K562 (cell line): ENCODE measurements around the gene EMILIN1. TPM values are rescaled to one million over a fixed set of nuclear protein-coding genes. Genes with fewer than 3 reads are reported as not detected.
A peak's percentile ranks its signal among the peaks of the same experiment; 100 is the strongest.

Experiments
- CBFB ChIP-seq: sonication (generic); formaldehyde crosslinking; IDR thresholded peaks from 2 replicates; pipeline ENCODE4 v1.4.0; 2020; ENCODE audit warnings: mild to moderate bottlenecking, missing genetic modification reagents
- CREBBP ChIP-seq: IDR thresholded peaks from one replicate; pipeline ENCODE4 v1.6.1; 2012; ENCODE audit warnings: low read depth, mild to moderate bottlenecking, control low read depth, inconsistent platforms, low read length
- EP400 ChIP-seq: fragments of 450-650 bp; IDR thresholded peaks from 2 replicates; pipeline ENCODE4 v1.6.1; 2017; ENCODE audit warnings: antibody characterized with exemption, mild to moderate bottlenecking, moderate library complexity
- GMEB1 ChIP-seq: fragments of 250-450 bp; sonication (Bioruptor Pico); IDR thresholded peaks from 2 replicates; pipeline ENCODE4 v1.4.0; 2020; ENCODE audit warnings: mild to moderate bottlenecking
- GTF2E2 ChIP-seq: fragments of 200-800 bp; sonication (Bioruptor generic); IDR thresholded peaks from 2 replicates; pipeline ENCODE4 v1.6.1; 2016; ENCODE audit warnings: missing genetic modification characterization, missing compliant biosample characterization
- HINFP ChIP-seq: fragments of 450-650 bp; conservative IDR thresholded peaks from 2 replicates; pipeline ENCODE4 v1.6.1; 2016; ENCODE audit warnings: missing genetic modification characterization, low read depth, mild to moderate bottlenecking, control low read depth, missing compliant biosample characterization
- HOXB6 ChIP-seq: fragments of 250-450 bp; sonication (Bioruptor Pico); IDR thresholded peaks from 2 replicates; pipeline ENCODE4 v1.5.1; 2022; ENCODE audit warnings: mild to moderate bottlenecking, borderline replicate concordance
- MEIS2 ChIP-seq: fragments of 450-650 bp; IDR thresholded peaks from 2 replicates; pipeline ENCODE4 v1.6.1; 2014; ENCODE audit warnings: mild to moderate bottlenecking; ENCODE audit not compliant: partially characterized antibody
- PBX2 ChIP-seq, 2 experiments: IDR thresholded peaks in 1 of 2; conservative IDR thresholded peaks in 1 of 2; 2 replicates each; pipeline ENCODE4 v1.6.1; 2016; ENCODE audit warnings: low read depth in 2 of 2, mild to moderate bottlenecking in 1 of 2, missing compliant biosample characterization in 1 of 2, missing genetic modification characterization in 1 of 2, moderate library complexity in 1 of 2
- SMAD4 ChIP-seq: fragments of 250-450 bp; sonication (Bioruptor Pico); conservative IDR thresholded peaks from 2 replicates; pipeline ENCODE4 v1.8.0; 2021; ENCODE audit warnings: inconsistent platforms, mild to moderate bottlenecking, moderate library complexity
- SRF ChIP-seq, 2 experiments: fragments of 250-450, 450-650 bp in 1 of 2; sonication (Bioruptor Pico) in 1 of 2; sonication (generic) in 1 of 2; formaldehyde crosslinking; IDR thresholded peaks; 2 replicates each; pipeline versions ENCODE4 v1.5.0 to v1.5.1; 2020 to 2022; ENCODE audit warnings: mild to moderate bottlenecking in 1 of 2, missing genetic modification reagents in 1 of 2
- TAF7 ChIP-seq: fragments of 450-650 bp; IDR thresholded peaks from 2 replicates; pipeline ENCODE4 v1.6.1; 2016; ENCODE audit warnings: missing genetic modification characterization, missing compliant biosample characterization
- THRB ChIP-seq: fragments of 450-650 bp; formaldehyde crosslinking; conservative IDR thresholded peaks from 2 replicates; pipeline ENCODE4 v1.4.0; 2022; ENCODE audit warnings: mild to moderate bottlenecking, missing genetic modification characterization
- ZNF324 ChIP-seq: fragments of 250-450 bp; sonication (Bioruptor Pico); IDR thresholded peaks from 2 replicates; pipeline ENCODE4 v1.4.0; 2020; ENCODE audit warnings: mild to moderate bottlenecking
- polyA plus RNA-seq, 8 experiments: library from polyadenylated mRNA; depleted of rRNA in 4 of 8; stranded (reverse) in 5 of 8; unstranded in 3 of 8; fragments of >200 nt; fragmentation: Nextera tagmentation in 2 of 8; fragmentation: Illumina TruSeq in 1 of 8; extraction: Ambion mirVana in 2 of 8; extraction: Trizol in 1 of 8; gene quantifications; 2 replicates each; pipeline versions ENCODE4 v1.2.1 to v1.2.3, GENCODE V29; 2011 to 2014; ENCODE audit warnings: inconsistent platforms in 1 of 8, missing spikeins in 1 of 8
- total RNA-seq, 7 experiments: library from RNA; depleted of rRNA in 6 of 7; stranded (reverse); fragments of >200 nt in 6 of 7; fragmentation: Illumina TruSeq in 2 of 7; extraction: Trizol in 2 of 7; gene quantifications; 2 replicates each; pipeline versions ENCODE4 v1.2.1 to v1.2.3, GENCODE V29; 2011 to 2021; ENCODE audit warnings: low replicate concordance in 1 of 7
- TF ChIP-seq, protein P1 (sequence below): sonication (generic); formaldehyde crosslinking; IDR thresholded peaks from 2 replicates; pipeline ENCODE4 v1.8.0; 2023; ENCODE audit warnings: mild to moderate bottlenecking, missing genetic modification reagents

The EMILIN1 gene
- total and polyA plus RNA-seq, 9 of the 15 experiments (the other 6 are each of a cell fraction or from before 2014, with no cell fraction given), result 0.04 to 2.7 (median 0.54) TPM; not detected in 2

DNA sequence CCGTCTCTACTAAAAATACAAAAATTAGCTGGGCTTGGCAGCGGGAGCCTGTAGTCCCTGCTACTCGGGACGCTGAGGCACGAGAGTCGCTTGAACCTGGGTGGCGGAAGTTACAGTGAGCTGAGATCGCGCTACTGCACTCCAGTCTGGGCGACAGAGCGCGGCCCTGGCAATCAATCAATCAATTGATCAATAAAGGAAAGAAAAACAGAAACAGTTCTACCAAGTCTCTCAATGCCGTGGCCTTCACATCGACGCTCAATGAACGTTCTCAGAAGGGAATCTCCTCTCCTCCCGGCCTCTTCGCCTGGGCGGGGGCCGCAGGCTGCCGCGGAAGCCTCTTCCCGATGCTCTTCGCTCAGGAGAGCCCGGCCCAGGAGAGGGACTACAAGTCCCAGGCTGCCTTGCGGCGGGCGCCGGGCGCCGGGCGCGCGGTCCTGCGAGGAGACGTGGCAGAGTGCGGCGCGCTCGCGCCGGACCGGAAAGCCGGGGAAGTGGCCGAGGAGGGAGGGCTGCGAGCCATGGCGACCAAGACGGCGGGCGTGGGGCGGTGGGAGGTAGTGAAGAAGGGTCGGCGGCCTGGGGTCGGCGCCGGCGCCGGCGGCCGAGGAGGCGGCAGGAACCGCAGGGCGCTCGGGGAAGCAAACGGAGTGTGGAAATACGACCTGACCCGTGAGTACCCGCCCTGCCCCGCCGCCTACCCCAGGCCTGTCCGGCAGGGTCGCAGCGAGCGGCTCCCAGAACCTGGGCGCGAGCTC is 45.7 kb upstream of the EMILIN1 start, which contains the start of gene TMEM214 (continued):
- TF ChIP-seq TAF7 (no peak; the same call in 1 of the 2 replicates), GMEB1 (CRISPR knock-in tag) (peak; percentile 96), CBFB (CRISPR knock-in tag) (no peak), CREBBP (no peak), SRF (CRISPR knock-in tag; IDR thresholded peaks at IDR 0.05) (no peak), HOXB6 (no peak), PBX2 (CRISPR knock-in tag; IDR thresholded peaks at IDR 0.05; ENCODE audit: low read depth) (no peak), PBX2 (tag; conservative IDR thresholded peaks at IDR 0.05; ENCODE audit: low read depth) (peak; percentile 60), THRB (CRISPR knock-in tag) (0 out of 2 replicates have a peak, but pooled peaks have one; percentile 27), HINFP (no peak), MEIS2 (peak; percentile 60), GTF2E2 (tag) (peak; percentile 85; the same call in 1 of the 2 replicates), EP400 (peak; percentile 91), SMAD4 (CRISPR knock-in tag) (peak; percentile 60), ZNF324 (CRISPR knock-in tag) (no peak)
- TF ChIP-seq, protein P1, sequence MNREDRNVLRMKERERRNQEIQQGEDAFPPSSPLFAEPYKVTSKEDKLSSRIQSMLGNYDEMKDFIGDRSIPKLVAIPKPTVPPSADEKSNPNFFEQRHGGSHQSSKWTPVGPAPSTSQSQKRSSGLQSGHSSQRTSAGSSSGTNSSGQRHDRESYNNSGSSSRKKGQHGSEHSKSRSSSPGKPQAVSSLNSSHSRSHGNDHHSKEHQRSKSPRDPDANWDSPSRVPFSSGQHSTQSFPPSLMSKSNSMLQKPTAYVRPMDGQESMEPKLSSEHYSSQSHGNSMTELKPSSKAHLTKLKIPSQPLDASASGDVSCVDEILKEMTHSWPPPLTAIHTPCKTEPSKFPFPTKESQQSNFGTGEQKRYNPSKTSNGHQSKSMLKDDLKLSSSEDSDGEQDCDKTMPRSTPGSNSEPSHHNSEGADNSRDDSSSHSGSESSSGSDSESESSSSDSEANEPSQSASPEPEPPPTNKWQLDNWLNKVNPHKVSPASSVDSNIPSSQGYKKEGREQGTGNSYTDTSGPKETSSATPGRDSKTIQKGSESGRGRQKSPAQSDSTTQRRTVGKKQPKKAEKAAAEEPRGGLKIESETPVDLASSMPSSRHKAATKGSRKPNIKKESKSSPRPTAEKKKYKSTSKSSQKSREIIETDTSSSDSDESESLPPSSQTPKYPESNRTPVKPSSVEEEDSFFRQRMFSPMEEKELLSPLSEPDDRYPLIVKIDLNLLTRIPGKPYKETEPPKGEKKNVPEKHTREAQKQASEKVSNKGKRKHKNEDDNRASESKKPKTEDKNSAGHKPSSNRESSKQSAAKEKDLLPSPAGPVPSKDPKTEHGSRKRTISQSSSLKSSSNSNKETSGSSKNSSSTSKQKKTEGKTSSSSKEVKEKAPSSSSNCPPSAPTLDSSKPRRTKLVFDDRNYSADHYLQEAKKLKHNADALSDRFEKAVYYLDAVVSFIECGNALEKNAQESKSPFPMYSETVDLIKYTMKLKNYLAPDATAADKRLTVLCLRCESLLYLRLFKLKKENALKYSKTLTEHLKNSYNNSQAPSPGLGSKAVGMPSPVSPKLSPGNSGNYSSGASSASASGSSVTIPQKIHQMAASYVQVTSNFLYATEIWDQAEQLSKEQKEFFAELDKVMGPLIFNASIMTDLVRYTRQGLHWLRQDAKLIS (CRISPR knock-in tag), result no peak
